Activated CD8-positive, alpha-beta memory T cell treated with anti-CD3 and anti-CD28 coated beads, Interleukin-2, amount 50 U/mL, for 24 hours (primary cell): Measurements from ENCODE around the gene CKAP4.

ENCODE experiments used
- DNase-seq: peaks from one replicate; pipeline ENCODE4 v3.0.0-alpha.2; 2020; ENCODE audit errors: extremely low read depth

The CKAP4 gene

GRCh38 chr12:106197906-106198623 lies 49.8 kb downstream of the CKAP4 start:
- no peak for DNase-seq

DNA sequence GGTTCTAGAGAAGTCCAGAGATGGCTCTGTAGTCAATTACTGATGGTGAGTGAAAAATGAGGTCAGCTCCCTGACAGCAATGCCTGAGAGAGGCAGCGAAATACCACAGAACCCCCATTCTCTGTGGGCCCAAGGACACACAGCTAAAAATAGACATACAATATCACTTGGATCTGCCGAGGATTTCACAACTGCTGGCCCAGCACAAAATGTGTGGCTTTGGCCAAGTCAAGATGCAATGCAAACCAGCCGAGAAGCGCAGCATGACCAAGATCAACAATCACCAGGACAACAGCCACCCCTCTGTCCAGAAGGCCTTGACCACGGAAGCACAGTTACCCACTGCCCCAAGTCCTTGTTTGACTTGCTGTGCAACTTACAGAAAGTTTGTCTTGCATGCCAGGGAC lies 52.2 kb downstream of the CKAP4 start:
- no peak for DNase-seq

DNA sequence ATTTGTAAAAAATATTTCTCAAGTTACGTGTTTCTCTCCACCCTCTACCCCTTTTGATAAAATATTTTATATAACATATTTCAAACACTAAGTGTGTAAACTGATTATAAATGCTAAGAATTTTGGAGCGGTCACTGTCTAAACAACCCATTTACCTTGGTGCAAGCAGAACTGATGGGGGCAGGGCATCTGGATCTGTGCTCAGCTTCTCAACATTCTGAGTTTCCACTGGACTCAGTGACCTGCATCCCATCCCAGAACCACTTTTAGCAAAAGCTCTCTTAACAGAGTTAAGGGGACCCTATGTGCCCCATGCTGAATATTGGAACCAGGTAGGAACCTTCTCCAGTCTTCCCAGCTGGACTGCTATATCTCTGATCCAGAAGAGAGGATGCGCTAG lies 53.5 kb downstream of the CKAP4 start:
- no peak for DNase-seq

GRCh38 chr12:106193394-106194215 lies 54.2 kb downstream of the CKAP4 start:
- no peak for DNase-seq

DNA sequence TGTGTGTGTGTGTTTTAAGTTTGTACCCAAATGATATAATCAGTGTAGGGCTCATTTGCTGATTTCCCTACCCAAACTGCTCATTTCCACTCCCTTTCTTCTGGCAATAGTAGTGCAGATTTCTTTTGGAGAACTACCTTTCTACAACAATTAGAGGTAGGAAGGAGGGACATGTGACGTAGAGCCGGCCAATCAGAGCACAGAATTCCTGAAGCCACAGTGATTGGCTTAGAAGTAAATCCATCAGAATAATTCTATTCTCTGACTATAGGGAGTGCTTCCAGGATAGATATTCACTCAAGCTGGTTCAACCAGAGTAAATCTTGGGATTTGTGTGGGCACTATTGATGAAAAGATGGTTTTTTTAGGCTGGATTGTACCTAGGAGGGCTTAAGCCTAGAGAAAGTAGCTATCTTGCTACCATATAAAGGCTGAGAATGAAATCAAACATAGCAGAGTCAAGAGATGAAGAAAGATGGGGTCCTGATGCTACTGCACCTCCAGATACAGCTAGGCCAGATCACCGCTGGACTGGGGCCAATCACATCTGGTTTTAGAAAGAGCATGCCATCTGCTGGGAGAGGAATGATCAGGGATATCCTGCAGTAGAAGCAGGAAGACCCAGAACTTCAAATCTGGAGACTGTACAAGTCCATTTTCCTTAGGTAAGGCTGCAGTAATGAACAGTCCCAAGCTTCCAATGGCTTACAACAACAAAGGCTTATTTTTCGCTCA lies 55.0 kb downstream of the CKAP4 start:
- no peak for DNase-seq

DNA sequence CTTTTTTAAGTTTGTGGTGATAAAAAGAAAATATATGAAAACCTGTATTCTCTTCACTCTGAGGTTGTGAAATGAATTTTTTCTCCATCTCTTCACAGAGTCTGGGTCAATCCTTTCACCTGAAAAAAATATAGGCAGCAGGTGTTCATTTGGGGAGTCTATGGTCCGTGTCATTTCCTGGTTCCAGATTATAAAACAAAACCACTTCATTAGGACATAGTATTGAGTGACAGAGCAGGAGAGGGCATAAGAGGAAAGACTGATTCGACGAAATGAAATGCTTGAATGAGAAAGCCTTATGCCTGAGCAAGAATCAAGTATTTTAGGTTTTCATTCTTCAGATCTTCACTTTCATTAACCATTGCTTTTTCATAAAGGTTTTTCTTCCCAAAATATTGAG lies 57.2 kb downstream of the CKAP4 start:
- DNase-seq: no peak

- DNase-seq: no peak
These were observed 58.5 kb downstream of the CKAP4 start for GRCh38 chr12:106189341-106189740.

- no peak for DNase-seq
These were observed 59.6 kb downstream of the CKAP4 start for GRCh38 chr12:106188256-106188655.
